Activated CD8-positive, alpha-beta memory T cell treated with anti-CD3 and anti-CD28 coated beads for 1 hour (primary cell): Measurements from ENCODE around the gene HAUS8.

Source experiments
- DNase-seq, 2 donors: peaks; one replicate each; pipeline ENCODE4 v3.0.0-alpha.2; 2020; ENCODE audit warnings: low read depth in 1 of 2; ENCODE audit errors: extremely low read depth in 1 of 2

HAUS8 gene

DNA sequence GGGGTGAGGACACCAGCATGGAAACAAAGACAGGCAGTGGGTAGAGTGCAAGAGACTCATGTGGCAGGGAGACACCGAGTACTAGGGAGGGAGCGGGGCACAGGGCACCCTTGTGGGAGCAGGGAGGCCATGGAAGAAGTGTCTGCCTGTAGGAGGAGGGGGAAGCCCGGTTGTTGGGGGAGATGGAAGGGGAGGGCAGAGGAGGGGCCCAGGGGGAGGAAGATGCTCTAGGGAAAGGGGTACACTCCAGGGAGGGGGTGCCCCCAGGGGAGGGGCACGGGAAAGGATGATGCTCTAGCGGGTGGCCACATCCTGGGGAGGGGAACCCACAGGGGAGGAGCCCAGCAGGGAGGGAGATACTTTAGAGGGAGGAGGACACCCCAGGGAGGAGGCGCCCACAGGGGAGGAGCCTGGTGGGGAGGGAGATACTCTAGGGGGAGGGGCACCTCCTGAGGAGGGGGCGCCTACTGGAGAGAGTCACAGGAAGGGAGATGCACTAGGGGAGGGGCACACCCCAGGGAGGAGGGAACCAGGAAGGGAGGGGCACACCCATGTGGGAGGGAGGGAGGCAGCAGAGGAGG lies 73.6 kb downstream of the HAUS8 start:
- DNase-seq: peak; percentile 32 to 68
